HG03103 (cell line): ENCODE measurements around the gene LINC01488.

Experiments
- ATAC-seq: cut with Tn5 transposase; IDR thresholded peaks from one replicate; pipeline ENCODE4 v1.9.1; 2021; ENCODE audit warnings: low read depth; ENCODE audit not compliant: unreplicated experiment

LINC01488 gene

GRCh38 chr11:69462106-69462951, 19.1 kb upstream of the LINC01488 start:
- ATAC-seq: no peak

DNA sequence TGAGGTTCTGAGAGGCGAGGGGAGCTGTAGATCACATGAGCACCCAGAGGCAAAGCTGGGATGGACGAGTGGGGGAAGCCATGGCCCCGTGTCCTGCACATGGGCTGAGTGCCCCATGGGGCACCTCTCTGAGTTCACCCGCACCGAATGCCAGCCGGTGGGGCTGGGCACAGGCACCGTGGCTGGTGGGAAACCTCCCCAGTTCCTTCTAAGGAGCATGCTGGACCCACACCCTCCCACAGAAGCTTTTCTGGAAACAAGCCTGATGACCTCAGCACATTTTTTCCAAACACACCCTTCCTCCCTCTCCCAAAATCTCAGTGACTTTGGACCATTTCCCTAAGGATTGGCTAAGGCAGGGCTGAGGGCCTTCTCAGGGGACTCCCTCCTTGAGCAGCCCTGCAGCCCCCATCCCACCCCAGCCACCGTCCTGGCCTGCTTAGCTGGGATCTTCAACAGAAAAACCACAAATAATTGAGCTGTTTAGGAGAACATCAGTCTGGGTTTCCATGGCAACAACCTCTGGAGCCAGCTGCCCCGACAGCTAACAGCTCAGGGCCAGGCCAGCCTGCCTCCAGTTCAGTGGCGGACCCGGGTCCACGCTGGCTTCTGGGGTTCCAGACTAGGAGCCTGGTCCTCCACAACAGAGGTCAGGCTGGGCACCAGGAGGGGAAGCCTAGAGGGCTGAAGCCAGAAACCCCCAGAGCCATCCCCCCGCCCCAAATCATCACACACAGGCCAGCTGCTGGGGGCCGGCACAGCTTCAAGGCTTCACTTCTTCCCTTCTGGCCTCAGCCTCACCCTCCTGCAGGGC, 18.1 kb upstream of the LINC01488 start:
- no peak for ATAC-seq

DNA sequence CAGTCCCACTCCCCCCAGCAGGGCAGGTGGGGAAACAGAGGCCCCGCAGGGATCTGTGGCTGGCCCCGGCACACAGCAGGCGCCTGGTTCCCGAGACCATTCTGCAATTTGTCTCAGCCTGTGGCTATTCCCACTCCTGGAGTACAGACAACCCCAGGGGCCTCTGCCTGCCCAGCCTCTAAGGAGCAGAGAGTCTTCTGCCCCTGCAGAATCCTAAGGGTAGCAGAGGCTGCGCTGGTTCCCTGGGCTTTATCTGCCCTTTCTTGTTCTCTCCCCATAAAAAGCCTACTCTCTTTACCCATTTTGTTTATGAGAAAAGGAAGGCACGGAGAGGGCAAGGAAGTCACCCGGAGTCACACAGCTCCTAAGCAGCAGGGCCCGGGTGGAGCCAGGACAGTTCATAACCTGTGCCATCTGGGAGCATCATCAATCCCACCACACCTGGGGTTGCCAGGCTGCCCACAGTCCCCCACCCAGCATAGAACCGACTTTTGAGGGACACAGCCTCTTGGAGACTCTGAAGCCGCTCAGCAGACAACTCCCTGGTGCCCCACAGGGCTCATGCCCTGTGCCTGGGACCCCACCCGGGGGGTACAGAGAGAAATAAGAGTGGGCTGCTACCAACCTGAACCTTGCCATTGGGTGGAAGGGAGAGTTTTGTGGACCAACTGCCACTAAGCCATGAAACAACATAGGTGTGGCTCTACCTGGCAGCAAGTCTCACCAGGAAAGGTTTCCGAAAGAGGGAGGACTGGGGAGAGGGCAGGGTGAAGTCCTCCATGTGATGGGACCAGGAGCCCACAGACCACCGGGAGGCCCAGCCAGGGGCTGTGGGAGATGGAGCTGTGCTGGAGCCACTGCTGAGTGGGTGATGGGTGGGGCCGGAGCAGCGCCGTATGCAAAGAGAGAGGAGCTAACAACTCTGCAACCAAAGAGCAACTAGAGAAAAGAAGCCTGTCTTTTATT, 17.2 kb upstream of the LINC01488 start:
- ATAC-seq: no peak

- ATAC-seq: no peak
Observed at GRCh38 chr11:69465236-69466000, 16.0 kb upstream of the LINC01488 start.

- ATAC-seq: no peak
Observed at GRCh38 chr11:69466039-69466438, 15.4 kb upstream of the LINC01488 start.

DNA sequence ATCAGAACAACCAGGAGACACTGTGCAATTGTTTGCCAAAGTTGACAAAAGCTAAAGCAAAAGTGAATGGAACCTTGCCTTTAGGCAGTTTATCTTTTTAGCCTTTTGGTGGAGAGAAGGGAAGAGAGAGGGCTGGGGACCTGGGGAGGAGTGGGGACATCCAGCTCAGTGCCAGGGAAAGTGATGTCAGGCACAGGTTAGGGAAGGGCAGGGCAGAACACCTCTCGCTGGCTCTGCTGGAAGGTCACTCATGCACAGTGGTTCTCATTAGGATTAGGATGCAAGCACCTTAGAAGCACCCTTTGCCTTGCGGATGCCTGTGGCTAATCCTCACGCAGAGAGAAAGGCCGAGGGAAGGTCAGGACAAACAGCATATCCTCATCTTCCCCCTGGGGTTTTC, 14.3 kb upstream of the LINC01488 start:
- no peak for ATAC-seq

DNA sequence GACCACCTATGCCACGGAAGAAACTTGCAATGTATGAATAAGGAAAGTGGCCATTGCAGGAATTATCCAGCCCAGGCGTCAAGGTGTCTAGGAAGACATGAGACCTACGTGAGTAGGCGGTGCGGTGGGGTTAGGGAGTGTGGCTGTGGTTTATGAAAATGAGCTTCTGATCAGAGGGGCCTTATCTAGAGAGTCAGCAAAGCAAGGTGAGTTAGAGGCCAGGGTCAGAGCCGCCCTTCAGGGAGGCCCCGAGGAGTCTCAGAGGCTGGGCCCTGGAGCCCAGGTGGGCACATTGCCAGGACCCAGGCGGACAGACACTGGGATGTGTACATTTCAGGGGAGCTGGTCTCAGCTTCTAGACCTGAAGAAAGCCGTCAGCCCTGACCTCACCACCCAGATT, 13.8 kb upstream of the LINC01488 start:
- ATAC-seq: no peak

DNA sequence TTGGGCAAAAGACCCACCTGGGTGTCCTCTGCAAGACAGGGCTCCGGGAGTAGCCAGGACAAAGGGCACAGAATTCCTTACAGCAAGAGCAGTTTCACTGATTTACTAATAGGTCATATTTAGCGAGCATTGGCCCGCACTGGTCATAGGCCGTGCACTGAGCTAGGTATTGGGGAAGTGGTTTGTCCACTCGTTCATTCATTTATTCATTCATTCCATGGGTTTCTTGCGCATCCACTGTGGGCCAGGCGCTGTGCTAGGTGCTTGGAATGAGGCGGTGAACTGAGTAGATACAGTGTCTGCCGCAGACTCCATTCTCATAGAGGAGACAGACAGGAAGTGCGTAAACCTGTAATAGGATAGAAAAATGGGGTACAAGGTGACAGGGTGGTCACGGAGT, 13.2 kb upstream of the LINC01488 start:
- ATAC-seq: no peak

GRCh38 chr11:69468911-69469885, 12.3 kb upstream of the LINC01488 start:
- ATAC-seq: no peak

DNA sequence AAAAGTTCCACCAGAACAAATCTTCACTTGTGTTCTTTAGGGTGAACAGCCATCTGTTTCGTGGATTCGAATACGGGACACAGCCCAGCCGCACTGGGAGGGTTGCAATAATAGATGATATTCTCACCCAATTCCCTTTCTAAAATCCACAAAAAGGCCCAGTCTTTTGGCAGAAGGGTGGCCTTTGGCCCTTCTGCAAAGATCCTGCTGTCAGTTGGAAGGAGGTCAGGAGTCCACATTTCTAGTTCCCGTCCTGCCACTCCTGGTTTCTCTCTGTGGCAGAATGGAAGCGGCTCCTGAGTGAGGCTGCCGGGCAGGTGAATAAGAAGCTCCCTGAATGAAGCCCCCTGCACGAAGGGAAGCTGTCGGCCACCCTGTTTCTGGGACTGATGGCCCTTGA, 11.2 kb upstream of the LINC01488 start:
- ATAC-seq: no peak

GRCh38 chr11:69470793-69471728, 10.4 kb upstream of the LINC01488 start:
- ATAC-seq: no peak

DNA sequence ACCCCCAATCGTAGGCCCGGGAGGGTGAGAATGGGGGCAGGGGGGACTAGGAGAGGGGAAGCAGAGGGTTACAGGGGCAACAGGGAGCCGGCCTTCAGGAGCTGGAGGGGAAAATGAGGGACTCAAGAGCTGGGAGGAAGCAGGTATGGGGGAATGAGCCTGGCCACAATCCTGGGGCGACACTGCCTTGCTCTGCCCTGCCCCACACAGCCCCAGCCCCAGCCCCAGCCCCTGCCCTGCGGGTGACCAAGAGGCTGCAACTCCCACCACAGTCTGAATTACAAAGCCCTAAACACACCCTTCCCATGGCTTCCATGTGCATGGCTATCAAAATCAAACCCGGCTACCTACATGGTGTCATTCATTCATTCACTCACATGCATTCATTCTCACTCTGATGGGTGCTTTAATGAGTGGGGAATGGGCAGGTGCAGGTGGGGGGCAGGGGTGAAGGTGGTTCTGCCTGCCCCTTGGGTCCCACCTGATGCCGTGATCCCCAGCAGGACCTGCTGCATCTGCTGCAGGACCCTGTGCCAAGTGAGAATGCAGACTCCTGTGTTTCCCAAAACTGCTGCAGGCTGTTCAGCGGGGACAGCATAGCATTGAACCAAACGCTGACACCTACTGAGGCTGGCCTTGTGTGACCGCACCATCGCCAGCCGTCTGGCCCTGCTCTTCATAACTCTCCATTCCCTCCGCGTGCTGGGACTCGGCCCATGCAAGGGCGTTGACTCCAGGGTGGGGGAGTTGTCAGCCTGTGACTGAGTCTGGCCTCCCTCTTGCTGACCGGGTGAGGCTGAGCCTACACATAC, 9.5 kb upstream of the LINC01488 start:
- ATAC-seq: no peak

DNA sequence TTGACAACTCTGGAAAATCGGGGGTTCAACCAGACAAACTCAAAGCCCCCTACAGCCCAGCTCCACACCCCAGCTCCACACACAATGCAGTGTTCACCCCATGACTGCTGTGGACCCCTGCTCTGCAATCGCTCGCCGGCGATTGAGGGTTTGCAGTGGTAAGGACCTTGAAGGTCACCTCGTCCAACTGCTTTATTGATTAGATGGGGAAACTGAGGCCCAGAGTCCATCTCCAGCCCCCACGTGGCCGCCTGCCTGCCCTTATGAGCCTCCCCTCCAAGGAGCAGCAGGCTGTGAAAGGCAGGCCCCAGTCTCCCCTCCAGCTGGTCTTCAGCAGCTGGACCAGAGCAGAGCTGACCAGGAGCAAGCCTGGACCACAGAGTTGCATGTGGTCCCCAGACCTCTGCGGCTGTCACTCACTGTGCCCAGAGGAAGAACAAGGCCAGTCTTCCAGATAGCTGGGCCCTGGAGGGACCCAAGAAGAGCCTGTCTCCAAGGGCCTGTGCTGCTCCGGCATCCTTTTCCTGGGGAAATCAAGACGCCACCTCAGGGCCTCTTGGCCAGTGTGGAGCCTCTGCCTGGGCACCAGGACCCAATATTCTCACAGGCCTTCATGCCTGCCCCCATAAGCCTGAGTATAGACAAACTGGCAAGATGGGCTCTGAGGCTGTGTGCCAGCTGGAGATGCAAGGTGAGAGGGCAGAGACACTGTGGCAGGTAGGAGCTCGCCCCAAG, 8.8 kb upstream of the LINC01488 start:
- ATAC-seq: no peak

DNA sequence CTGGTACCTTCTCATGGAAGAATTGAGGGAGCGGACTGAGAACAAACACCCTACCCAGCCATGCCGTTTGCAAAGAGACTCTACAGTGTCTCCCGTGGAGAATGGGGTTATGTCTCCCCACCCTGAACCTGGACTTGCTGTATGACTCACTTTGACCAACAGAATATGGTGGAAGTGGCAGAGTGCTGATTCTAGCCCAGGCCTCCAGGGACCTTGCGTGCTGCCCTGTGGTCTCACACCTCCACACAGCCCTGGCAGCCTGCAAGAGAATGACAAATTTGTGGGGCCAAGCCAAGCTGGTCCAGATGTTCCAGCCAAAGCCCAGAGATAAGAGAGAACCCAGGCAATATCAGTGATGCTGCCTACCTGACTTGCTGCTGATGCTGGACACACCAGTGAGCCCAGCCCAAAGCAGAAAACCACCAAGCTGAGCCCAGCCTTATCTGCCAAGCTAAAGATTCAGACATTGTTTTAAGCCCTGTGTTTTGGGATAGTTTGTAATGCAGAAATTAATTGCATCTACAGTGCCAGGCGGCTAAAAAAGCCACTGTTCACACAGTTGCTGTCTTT, 8.1 kb upstream of the LINC01488 start:
- ATAC-seq: no peak

DNA sequence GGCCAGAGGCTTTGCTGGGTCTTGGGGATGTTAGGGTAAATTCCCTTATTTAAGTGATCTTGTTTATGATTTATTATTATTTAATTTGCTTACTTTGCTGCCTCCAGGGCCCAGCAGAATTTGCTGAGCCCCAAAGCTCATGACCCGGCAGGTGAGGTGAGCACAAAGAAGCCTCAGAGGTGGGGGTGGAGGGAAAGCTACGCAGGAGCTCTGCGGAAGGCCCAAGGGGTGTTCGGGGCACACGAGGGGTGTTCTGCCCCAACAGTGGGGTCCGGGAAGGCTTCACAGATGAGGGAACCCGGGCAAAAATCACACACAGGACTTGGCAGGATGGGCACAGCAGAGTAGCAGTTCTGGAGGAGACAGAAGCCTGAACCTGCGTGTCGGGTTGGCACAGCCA, 6.7 kb upstream of the LINC01488 start:
- ATAC-seq: no peak
